Activated CD4-positive, CD25-positive, alpha-beta regulatory T cell (primary cell): ENCODE results near the gene PTDSS2.
A peak's percentile ranks its signal among the peaks of the same experiment; 100 is the strongest.
"Not testable (repeated sequence)": the region's sequence is repeated elsewhere in the genome, so short reads cannot be mapped to it uniquely, and the experiment has no call there.

ENCODE experiments used
- DNase-seq, 4 experiments: peaks; one replicate each; lab custom pipeline; 2025; lab: John Stamatoyannopoulos, UW

Gene PTDSS2

DNA sequence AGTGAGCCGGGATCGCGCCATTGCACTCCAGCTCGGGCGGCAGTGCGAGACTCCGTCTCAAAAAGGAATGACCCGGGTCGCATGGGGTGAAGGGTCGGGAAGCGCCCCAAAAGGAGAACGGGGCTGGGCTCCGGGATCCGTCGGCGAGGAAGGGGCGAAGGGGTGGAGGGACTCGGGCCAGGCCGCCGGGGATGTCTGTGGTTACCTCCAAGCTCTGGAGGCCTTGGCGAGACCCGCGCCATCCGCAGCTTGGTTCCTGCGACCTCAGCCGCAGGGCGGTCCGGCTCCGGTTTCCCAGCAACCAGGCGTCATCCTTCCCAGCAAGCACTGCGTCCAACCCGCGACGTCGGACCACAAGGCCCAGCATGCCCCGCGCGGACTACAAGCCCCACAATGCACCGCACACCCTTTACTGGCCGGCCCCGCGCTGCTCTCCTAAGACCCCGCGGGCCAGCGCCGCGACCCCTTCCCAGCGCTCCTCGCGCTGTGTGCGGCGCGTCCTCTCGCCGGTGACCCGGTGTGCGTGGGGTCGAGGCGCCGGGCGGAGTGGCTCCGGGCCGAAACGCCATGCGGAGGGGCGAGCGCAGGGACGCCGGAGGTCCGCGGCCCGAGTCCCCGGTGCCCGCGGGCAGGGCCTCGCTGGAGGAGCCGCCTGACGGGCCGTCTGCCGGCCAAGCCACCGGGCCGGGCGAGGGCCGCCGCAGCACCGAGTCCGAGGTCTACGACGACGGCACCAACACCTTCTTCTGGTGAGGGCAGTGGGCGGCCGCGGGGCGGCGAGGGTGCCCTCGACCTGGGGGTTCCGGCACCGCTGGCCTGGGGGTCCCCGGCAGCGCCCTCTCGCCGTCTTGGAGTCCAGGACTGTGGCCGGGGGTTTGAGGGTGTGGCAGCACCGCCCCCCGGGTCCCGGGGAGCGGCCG is at the start of gene PTDSS2:
TSS of gene PTDSS2 (plus strand) at position 391 of the 920 bp plus-strand sequence. CDS start at position 568, 177 bp downstream.
- DNase-seq, result peak; percentile 83 to 89 (median 87)

DNA sequence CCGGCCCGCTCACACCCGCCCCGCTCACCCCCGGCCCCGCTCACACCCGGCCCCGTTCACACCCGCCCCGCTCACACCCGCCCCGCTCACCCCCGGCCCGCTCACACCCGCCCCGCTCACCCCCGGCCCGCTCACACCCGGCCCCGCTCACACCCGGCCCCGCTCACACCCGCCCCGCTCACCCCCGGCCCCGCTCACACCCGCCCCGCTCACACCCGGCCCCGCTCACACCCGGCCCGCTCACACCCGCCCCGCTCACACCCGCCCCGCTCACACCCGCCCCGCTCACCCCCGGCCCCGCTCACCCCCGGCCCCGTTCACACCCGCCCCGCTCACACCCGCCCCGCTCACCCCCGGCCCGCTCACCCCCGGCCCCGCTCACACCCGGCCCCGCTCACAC is 48.9 kb upstream of the PTDSS2 start:
- not testable (repeated sequence) for DNase-seq

DNA sequence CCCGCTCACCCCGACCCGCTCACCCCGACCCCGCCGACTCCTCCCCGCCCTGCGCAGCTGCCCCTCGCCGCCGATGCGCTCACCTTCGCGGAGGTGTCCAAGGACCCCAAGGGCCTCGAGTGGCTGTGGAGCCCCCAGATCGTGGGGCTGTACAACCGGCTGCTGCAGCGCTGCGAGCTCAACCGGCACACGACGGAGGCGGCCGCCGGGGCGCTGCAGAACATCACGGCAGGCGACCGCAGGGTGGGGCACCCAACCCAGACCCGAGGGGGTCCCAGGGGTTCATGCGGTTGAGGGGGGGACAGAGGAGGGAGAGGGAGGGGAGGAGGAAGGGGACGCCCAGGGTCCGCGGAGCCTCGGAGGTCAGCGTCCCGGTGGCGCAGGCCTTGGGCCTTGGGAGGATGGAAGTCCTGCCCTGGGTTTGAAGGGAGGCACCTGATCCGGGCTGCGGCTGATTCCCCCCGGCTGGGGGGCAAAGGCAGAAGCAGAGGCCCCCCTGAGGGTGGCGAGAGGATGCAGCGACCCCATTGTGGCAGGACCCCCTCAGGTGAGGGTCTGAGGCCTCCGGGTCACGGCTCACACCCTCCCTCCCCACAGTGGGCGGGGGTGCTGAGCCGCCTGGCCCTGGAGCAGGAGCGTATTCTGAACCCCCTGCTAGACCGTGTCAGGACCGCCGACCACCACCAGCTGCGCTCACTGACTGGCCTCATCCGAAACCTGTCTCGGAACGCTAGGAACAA is 46.9 kb upstream of the PTDSS2 start:
- DNase-seq, result no peak

DNA sequence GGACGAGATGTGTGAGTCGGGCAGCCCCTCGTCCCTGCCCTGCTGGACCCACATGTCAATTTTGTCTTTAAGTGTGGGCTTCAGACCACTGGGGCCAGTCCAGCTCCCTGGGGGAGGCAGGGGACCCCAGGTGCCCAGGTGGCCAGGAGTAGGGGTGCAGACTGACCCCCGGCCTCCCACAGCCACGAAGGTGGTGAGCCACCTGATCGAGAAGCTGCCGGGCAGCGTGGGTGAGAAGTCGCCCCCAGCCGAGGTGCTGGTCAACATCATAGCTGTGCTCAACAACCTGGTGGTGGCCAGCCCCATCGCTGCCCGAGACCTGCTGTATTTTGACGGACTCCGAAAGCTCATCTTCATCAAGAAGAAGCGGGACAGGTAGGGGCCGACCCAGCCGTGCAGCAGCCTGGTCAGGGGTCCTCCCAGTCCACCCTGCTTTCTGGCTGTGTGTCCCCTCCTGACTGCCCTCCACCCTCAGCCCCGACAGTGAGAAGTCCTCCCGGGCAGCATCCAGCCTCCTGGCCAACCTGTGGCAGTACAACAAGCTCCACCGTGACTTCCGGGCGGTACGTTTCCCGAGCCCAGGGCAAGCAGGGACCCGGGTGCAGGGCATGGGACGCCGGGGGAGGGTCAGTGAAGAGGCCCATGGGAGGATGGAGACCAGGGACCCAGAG is 46.2 kb upstream of the PTDSS2 start:
- DNase-seq, result no peak

DNA sequence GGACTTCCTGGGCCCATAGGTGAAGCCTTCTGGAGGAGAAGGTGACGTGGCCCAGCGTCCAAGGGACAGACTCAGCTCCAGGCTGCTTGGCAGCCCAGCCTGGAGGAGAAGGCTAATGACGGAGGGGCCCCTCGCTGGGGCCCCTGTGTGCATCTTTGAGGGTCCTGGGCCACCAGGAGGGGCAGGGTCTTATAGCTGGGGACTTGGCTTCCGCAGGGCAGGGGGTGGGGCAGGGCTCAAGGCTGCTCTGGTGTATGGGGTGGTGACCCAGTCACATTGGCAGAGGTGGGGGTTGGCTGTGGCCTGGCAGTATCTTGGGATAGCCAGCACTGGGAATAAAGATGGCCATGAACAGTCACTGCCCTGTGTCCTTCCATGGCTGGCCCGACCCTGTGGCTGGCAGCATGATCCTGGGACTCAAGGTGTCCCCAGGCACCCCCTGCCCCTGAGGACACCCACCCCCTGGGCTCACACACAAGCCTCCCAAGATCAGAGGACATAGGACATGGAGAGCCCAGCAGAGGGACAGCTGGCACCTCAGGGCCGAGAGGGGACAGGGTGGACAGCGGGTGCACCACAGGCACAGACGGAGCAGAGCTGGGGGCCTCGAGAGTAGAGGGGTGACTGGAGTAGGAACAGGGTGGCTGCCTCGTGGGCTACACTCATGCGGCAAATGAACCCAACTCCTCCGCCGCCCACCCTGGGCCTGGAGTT is 45.4 kb upstream of the PTDSS2 start:
- DNase-seq, result no peak

DNA sequence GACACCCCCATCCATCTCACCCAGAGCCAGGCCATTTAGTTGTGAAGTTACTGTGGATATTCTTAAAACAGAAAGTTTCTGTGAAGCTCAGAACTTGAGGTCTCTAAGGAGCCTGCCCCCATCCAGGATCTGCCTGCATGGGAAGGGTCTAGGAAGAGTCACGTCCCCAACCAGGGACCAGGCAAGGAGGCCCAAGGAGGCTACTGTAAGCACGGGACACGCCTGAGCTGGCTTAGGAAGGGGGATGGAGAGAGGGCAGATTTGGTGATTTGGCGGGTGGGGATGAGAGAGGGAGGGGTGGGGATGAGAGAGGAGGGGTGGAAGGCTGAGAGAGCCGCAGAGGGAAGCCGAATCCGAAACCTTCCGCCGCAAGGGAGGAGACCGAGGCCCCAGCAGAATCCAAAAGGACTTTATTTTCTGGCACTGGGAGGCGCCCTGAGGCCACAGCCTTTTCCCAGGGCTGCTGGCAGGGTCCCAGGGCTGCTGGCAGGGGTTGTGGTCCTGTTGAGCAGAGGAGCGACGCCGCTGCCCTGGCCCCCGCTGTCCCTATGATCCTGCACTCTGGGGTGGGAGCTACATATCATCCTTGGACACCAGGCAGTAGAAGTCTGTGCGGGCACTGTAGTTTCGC is 44.6 kb upstream of the PTDSS2 start:
- DNase-seq, result no peak

DNA sequence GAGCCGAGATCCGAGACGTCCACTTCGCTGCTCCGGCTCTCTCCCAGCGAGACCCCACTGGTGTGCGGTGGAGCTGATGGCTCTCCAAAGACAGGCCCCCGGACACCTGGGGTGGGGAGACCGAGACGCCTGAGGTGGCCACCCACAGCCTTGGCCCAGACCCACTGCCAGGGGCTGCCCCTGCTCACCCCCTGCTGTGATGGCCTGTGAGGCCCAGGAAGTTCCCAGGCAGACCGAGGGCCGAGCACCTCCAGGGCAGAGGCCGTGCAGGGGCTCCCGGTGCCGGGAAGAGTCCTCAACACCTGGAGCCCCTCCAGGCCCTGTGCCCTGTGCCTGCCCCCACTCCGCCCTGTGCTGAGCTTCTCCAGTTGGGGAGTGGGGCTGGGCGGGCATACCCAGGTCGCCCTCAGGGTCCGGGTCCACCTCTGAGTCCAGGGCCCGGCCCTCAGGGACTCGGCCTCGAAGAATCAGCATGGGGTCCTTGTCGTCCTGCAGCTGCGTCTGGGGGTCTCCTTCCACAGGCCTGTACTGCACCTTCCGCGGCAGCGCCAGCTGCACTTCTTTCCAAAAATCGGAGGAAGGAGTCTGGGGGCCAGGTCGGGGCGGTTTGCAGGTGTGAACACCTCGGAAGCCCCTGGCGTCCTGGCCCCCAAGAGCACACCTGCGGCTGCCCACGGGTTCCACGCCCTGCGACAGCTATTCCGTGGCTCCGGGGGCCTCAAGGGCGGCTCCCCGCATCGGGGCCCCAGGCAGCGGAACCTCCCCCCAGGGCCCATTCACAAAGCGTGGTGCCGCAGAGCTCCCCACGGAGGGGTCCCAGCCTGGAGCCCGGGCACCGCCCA is 43.9 kb upstream of the PTDSS2 start:
- DNase-seq, result no peak

DNA sequence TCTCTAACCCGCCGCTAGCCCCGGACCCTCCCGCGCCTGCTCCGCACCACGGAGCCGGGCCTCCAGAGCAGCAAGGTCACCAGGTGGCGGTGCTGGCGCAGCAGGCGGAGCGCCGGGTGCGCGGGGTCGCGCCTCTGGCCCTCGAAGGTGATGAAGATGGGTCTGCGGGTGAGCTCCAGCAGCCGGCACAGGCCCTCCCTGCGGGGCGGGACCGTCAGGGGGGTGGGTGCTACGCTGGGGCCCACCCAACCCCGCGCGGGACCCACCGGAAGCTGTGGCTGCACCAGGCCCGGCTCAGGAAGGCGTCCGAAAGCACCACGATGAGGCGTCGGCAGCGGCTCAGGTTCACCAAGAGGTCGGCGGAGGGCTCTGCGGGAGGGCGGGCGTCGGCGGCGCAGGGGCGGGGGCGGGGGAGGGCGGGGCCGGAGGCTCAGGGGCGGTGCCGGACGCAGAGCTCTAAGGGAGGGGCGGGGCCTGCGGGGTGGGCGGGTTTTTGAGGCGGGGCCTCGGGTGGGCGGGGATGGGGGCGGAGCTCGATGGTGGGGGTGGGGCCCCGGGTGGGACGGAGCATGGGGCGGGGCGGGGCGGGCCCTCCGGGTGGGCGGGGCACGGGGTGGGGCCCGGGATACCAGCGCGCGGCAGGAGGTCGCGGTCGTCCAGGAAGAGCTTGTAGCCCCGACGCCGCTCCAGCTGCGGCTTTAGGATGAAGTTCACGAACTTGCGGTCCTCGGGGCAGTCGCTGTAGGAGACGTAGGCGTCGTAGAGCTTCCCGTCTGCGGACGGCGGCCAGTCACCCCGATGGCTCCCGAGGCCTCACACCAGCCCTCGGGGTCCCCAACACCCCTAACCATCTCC is 43.1 kb upstream of the PTDSS2 start:
- peak; percentile 81 to 91 (median 88) for DNase-seq

DNA sequence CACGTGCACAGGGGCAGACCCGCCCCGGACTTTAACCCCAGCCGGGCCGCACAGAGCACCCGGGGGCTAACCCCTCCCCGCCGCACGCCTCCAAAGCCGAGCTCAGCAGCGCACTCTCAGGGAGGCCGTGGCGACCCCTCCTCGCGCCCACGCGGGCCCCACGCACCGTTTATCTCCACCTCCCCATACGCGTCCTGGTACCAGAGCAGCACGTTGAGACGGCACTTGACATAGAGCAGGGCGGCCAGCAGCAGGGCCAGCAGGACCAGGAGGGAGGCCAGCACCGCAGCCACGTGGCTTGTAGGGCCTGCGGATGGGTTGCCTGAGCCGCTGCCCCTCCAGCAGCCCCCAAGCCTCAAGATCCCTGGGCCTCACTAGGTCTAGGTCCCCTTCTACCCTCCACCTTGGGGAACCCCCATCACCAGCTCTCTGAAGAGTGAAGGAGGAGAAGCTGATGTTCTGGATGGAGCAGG is 42.4 kb upstream of the PTDSS2 start:
- no peak for DNase-seq

DNA sequence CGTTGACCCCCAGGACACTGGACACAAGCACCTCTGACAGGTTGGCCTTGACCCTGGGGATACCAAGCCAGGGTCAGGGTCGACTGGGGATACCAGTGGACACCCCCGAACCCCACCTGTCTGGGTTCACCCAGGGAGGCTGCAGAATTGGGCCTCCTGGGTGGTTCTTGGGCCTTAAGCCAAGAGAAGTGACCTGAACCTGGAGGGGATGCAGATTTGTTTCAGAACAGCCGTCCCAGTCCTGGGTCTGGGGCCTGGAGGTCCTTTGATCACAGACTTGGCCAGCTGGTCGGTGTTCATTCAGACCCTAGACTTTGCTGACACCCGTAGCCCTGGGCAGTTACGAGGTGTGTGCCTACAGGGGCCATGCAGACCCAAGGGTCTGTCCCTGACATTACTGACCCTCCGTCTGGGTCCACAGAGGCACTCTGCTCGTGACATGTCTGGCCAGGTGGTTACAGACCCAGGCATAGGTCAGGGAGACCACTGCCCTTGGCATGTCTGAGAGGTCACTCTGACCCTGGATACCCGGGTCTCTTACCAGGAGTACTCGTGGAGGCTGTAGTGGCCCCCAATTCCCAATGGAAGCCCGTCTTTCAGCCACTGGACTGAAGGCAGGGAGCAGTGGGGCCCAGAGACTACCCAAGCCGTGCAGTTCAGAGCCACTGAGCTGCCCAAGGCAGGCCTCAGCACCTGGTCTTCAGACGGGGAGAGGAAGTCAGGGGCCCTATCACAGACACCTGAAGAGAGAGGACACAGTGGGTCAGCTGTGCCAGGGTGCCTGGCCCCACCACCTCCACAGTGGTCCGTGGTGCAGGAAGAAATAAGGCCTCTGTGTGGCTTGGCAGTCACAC is 41.7 kb upstream of the PTDSS2 start:
- no peak for DNase-seq

DNA sequence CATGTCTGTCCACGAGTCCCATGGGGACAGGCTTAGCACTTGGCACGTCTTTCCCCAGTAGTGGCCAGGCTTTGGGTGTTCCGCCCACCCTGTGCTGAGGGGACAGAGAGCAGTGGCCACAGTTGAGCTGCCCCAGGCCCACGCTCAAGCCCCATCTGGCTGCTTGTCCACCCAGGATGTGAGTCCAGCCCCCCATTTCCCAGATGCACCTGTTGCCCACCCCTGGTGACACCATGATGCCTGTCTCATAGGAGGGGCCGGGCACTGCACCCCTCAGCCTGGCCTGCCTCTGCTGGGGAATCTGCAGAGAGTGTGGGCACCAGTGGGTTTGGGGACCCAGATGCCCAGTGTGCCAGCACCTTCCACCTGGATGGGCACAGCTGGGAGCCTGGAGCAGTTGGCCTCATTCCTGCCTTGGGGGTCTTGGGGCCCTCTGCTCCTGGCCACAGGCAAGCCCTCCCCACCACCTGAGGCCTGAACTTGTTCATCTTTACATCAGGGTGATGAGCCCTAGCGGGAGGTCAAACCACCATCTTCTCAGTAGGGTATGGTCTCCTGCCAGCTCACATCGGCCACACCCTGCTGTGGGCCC is 41.0 kb upstream of the PTDSS2 start:
- no peak for DNase-seq

DNA sequence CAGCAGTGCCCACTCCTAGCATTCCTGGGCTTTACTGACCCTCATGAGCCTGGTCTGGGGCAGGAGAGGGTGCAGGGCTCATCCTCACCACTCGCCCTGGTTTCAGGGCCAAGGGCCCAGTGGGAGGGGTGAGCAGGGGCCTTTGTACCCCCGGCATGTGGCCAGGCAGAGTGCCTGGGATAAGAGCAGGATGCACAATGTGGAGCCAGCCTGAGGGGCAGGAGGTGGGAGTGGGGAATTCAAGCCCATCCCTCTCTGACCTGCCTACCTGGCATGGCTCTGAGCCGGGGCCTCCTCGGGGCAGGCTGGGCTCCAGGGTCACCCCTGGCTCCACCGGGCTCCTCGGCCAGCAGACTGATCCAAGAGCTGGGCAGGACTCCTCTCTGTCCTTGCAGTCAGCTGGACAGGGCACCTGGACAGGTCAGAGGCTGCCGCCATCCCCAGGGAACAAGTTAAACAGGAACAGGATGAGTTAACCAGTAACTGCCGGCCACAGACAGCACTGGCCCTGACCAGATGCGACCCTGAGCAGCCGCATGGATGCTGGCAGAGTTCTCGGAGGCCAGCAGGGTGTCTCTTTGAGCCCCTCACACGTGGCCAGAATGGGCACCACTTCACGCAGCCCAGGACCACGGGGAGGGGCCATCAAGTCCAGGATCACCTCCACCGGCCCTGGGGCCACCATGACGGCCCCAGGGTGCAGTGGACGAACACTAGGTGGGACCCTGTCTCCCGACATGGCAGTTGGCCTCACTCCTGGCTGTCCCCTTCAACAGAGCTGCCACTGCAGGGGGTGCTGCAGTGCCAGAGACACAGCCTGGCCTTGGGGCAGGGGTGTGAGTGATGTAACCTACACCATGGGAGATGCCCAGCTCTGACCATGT is 40.2 kb upstream of the PTDSS2 start:
- DNase-seq, result no peak

DNA sequence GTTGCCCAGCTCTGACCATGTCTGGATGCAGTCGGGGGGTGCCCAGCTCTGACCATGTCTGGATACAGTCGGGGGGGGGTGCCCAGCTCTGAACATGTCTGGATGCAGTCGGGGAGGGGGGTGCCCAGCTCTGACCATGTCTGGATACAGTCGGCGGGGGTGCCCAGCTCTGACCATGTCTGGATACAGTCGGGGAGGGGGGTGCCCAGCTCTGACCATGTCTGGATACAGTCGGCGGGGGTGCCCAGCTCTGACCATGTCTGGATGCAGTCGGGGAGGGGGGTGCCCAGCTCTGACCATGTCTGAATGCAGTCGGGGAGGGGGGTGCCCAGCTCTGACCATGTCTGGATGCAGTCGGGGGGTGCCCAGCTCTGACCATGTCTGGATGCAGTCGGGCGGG is 39.4 kb upstream of the PTDSS2 start:
- not testable (repeated sequence) for DNase-seq

DNA sequence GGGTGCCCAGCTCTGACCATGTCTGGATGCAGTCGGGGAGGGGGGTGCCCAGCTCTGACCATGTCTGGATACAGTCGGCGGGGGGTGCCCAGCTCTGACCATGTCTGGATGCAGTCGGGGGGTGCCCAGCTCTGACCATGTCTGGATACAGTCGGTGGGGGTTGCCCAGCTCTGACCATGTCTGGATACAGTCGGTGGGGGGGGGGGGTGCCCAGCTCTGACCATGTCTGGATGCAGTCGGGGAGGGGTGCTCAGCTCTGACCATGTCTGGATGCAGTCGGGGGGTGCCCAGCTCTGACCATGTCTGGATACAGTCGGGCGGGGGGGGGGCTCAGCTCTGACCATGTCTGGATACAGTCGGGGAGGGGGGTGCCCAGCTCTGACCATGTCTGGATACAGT is 38.6 kb upstream of the PTDSS2 start:
- not testable (repeated sequence) for DNase-seq

DNA sequence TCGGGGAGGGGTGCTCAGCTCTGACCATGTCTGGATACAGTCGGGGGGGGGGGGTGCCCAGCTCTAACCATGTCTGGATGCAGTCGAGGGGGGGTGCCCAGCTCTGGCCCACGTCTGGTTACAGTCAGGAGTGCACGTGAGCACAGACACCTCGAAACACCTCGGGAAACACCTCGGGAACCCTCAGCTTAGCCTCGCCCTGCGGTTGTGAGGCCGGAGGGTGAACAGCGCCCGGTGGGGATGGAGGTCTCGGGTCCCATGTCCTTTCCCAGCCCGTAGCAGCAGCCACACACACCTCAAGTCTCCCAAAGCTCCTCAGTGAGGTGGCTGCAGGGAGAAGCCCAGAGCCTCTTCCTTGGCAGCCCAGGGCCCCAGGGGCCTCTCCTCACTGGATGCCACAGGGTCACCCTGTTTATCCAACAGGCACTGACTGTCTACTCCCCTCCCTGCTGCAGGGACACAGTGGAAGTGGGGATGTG is 37.4 kb upstream of the PTDSS2 start:
- DNase-seq, result no peak

DNA sequence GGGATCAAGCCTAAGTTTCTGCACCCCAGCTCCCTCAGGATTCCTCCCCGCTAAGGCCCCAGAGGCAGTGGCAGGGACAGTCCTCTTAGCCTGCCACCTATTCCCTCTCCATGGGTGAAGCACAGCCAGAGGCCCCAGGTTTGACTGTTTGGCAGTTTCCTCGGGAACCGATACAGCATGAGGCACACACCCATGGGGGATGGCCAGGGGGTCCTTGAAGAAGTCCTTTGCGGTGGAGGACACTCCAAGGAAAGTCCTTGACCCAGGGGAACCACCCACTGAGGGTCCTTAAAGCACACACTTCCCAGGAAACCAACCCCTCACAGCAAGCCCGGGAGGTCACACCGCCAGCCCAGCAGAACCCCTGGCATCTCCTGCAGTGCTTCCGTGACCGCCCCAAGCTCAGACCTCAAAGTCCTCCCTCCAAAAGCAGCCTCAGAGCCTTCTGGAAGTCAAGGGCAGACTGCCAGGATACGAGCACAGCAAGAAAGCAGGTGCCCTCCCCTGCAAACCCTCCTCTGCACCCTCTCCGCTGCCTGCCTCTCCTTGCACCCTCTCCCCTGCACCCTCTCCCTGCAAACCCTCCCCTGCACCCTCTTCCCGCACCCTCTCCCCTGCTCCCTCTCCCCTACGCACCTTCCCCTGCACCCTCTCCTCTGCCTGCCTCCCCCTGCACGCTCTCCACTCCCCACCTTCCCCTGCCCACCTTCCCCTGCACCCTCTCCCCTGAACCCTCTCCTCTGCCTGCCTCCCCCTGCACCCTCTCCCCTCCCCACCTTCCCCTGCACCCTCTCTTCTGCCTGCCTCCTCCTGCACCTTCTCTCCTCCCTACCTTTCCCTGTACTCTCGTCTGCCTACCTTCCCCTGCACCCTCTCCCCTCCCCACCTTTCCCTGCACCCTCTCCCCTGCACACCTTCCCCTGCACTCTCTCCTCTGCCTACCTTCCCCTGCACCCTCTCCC is 36.7 kb upstream of the PTDSS2 start:
- DNase-seq, result no peak
